ENCODE results near the gene PRKD1.

The PRKD1 gene

DNA sequence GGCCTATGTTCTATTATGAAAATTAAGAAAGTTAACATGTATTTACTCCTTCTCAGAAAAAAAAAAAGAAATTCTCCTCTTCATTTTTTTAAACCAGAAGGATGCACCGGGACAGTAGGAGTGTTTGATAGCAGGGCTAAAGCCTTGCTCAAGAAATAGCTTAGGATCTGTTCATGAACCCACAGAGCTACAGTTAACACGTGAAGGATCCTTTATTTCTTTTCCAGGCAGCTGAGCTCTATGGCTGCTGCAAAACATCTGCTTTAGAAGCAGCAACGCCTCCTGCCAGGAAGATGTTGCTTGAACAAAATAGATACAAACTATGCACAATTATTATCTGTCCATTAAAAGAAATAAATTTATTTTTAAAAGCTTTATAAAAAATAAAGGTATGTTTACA is 254.8 kb downstream of the PRKD1 start:
- no peak for DNase-seq (ENCODE audit: low spot score)

DNA sequence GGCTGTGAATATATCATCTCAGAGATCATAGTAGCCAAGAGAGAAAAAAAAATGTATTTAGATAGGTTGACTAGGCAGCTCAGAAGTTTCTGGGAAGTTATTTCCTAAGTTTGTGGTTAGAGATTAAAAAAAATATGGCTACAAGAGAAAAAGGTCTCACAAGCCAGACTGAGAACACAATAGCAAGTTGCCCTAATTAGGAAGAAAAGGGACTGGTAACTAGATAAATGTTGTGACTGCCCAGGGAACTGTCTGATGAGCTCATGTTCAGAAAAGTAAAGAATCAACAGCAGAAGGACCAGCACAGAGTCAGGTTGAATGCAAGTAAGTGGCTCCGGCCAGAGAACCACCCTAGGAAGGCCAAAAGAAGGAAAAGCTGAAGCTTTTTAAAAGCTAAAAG is 256.6 kb downstream of the PRKD1 start:
- DNase-seq (ENCODE audit: low spot score), result no peak

GRCh38 chr14:29668201-29668600 is 259.4 kb downstream of the PRKD1 start:
- DNase-seq (ENCODE audit: low spot score), result no peak

DNA sequence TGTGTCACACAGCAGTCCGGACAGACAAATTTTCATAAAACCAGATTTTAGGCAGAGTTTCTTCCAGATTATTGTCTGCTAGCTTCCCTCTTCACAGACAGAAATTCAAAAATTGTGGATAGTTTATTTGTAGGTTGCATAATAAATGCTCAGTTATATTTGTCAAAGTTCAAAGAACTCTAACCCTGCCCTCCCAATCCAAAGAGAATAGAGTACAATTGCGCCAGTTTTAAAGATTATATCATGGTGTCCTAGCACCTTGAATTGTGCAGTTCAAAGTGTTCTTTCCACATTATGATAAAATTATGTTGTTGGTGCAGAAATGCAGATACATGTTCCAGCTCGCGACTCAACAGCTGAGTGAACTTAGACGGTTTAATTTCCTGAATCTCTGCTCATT is 263.1 kb downstream of the PRKD1 start:
- DNase-seq (ENCODE audit: low spot score), result no peak

- no peak for DNase-seq (ENCODE audit: low spot score)
These were observed 264.3 kb downstream of the PRKD1 start for GRCh38 chr14:29663281-29663801.

DNA sequence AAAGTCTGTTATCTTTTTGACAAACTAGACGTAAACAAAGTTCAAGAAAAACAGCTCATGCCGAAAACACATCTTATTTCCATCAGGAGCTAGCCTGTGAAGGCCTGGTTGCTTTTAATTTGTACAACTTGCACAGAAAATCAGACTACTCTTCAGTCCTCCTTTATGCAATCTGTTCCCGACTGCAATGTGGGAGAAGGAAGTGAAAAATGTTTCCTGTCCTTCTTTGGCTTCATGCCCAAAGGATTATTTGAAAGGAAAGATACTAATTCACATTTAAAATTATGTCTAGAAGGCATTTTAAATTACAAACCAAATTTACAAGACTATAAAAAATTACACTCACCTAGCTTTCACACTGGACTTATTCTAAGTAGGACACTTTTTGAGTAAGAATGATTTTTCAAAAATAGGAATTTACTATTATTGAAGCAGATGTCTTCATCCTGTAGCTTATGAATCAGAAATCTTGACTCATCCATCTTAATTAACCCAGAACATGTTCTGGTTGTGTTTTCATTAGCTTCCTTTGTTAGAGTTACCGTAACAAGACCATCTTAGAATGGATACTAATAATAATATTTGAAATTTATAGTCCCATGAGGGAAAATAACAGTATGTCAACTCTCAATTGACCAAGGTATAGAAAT is 272.6 kb downstream of the PRKD1 start:
- no peak for DNase-seq (ENCODE audit: low spot score)

DNA sequence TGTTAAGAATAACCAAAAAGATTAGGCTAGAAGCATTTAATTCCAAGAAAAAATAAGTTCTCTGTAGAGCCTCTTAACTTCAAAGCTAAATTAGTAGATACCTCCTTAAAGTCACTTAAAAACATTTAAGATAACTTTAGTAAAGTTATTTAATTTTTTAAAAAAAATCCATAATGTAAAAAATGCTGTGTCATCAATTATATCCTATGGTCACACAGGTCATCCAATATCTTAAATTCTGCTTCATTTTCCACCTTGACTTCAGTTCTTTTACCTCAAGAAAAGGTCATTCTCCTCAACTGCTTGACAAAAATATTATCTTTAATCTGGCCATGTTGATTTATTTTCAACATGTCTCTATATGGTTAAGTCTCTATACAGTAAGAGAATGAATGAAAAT is 274.3 kb downstream of the PRKD1 start:
- no peak for DNase-seq (ENCODE audit: low spot score)

GRCh38 chr14:29652571-29652970 is 275.1 kb downstream of the PRKD1 start:
- DNase-seq (ENCODE audit: low spot score), result no peak

DNA sequence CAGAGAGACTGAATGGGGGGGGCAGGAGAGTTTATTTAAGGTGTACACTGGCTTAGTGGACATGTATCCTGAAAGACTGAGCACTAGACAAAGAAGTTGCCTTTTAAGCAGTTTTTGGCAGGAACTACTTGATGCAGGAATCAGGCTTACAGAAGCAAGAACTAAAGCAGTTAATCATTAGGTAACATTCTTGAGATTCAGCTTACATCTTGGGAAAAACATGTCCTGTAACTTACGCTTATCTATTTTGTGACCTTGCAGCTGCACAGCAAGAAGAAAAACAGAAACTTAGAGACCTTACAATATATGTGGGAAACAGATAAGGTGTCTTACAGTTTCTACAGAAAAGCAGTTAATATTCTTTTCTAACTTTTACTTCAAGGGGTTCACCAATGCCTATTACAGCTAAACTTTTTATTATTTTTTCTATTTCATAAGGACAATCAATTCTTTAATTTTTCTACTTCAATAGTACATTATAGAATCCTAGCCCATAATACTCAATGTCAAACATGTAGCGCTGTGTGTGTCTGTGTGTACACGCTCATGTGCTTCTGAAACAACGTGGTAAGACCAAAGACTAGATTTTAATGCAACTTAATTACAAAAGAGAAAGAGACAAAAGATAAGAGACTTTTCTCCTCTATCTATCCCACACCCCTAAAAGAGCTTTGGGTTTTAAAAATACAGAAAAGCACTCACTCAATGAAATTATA is 276.9 kb downstream of the PRKD1 start:
- no peak for DNase-seq (ENCODE audit: low spot score)

GRCh38 chr14:29649170-29649569 is 278.5 kb downstream of the PRKD1 start:
- no peak for DNase-seq (ENCODE audit: low spot score)

GRCh38 chr14:29648045-29648444 is 279.6 kb downstream of the PRKD1 start:
- DNase-seq (ENCODE audit: low spot score), result no peak

DNA sequence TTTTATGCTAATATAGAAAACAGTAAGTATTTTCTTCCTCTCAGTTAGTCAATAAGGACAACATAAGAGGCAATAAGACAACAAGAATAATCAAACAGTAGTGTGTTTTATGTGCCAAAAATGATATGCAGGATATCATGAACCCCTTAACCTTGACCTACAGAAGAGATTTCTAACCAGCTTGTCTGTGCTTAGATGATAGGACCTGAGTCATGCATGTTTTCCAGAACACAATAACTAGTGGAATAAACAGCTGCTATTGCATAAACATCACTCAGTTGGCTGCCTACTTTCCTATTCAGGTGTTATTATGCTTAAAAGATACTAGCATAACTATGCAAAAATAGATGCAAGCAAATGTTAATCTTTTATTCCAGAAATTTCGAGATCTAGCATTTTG is 282.5 kb downstream of the PRKD1 start:
- DNase-seq (ENCODE audit: low spot score), result no peak

GRCh38 chr14:29643433-29644211 is 284.0 kb downstream of the PRKD1 start:
- no peak for DNase-seq (ENCODE audit: low spot score)

DNA sequence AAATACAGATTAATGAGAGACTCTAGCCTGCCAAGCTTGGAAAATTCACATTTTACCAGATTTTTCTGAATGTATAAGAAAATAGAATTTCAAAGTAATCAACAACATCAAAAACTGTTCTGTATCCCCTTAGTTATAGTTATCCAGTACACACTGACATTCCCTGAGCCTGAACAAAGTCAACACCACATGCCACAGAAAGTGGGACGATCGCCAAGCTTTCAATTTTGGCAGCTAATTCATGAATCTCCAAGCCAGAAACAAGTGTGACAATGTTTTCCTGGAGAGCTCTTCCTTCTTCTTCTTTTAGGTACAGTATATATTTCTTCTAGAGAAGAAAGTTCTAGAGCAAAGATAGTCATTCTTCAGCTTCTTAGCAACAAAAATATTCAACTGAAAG is 290.2 kb downstream of the PRKD1 start:
- DNase-seq (ENCODE audit: low spot score), result no peak

GRCh38 chr14:29636870-29637269 is 290.8 kb downstream of the PRKD1 start:
- DNase-seq (ENCODE audit: low spot score), result no peak

GRCh38 chr14:29630566-29631160 is 297.0 kb downstream of the PRKD1 start:
- no peak for DNase-seq (ENCODE audit: low spot score)

DNA sequence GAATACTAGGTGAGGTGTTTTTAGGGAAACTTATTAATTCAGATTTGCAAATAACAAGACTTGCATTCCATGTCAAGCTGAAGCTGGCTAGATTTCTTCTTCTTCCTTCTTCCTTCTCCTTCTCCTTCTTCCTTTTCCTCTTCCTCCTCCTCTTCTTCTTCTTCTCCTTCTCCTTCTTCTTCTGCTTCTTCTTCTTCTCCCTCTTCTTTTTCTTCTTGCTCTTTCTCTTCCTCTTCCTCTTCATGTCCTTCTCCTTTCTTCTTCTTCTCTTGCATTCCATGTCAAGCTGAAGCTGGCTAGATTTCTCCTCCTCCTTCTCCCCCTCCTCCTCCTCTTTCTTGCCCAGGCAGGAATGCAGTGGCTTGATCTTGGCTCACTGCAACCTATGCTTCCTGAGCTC is 297.8 kb downstream of the PRKD1 start:
- no peak for DNase-seq (ENCODE audit: low spot score)

GRCh38 chr14:29627137-29627536 is 300.5 kb downstream of the PRKD1 start:
- DNase-seq (ENCODE audit: low spot score), result peak; percentile 4

DNA sequence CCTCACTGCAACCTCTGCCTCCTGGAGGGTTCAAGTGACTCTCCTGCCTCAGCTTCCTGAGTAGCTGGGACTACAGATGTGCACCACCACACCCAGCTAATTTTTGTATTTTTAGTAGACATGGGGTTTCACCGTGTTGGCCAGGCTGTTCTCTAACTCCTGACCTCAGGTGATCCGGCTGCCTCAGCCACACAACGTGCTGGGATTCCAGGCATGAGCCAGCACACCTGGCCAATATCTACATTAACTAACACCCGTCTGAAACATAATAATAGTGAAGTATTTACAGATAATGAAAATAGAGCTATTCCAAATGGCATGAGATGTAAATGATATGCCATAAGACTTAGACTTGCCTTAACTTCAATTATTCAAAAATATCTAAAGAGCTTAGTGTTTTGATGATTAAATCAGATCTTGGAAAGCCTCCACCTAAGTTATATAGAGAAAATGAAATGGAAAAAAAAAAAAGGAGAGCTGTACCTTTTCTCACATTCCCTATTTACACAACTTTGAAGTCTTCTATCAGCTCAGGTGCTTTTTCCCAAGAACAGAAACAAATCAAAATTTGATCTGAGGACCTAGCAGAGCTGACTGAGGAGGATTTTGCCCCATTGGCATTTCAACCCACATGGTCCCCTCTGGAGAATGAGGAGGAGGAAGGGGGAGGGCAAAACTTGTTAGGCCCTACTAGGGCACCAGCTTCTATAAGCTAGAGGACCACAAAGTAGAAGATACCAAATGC is 309.2 kb downstream of the PRKD1 start:
- no peak for DNase-seq (ENCODE audit: low spot score)

GRCh38 chr14:29616922-29617321 is 310.7 kb downstream of the PRKD1 start:
- DNase-seq (ENCODE audit: low spot score), result no peak

DNA sequence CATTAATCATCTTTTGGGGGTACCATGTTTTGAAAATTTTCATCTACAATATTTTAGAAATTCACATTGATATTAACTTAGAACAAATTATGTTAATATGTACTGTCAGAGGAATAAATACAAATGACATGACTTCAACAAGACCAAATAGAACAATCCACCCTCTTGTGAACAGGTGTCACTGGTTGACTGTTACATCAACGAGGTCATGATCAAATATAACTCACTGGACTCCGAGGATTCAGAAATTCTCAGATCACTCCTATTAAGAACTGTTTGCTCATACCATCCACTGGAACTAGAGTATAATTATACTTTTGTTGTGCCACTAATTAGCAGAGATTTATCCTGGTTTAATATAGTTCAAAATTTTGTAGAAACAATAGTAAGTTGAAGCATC is 318.8 kb downstream of the PRKD1 start:
- DNase-seq (ENCODE audit: low spot score), result no peak

DNA sequence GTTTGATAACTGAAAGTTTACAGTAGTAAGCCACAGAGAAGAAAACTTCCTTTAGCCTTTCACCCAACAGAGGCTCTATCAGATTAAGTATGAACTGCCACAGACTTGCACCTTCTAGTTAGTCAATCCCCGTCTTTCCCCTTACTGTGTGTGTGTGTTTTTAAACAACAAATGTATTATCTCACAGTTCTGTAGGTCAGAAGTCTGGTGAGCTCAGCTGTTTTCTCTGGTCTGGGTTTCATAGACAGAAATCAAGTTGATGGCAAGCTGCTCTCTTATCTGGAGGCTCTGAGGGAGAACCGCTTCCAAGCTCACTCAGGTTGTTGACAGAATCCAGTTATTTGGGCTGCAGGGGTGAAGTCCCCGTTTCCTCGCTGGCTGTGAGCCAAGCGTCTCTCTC is 320.5 kb downstream of the PRKD1 start:
- no peak for DNase-seq (ENCODE audit: low spot score)
